Measurements from ENCODE around the gene ARHGEF4. TPM values are rescaled to one million over a fixed set of nuclear protein-coding genes. Genes with fewer than 3 reads are reported as not detected.
A peak's percentile ranks its signal among the peaks of the same experiment; 100 is the strongest.

Gene ARHGEF4
- total RNA-seq, 4 donors from 2014 or later = 23.7 to 51.5 (median 37.1) TPM

GRCh38 chr2:131037398-131038257, 200.9 kb downstream of the ARHGEF4 start:
- intact Hi-C loops (cut with DNase I) = no loop called here
- WGBS = 61% methylated on average over 4 of the region's 6 CpGs
- Histone ChIP-seq H3K27me3 (peaks cover 0 to 7% (median 0%) of the 10 kb centered on the region in 4 donors), H3K9me3 (no peaks in the 10 kb centered on the region), H3K4me1 (peaks cover 5 to 42% (median 28%) of the 10 kb centered on the region in 4 donors), H3K36me3 (peaks cover 0 to 31% (median 9%) of the 10 kb centered on the region in 4 donors), H3K4me3 (no peak overlapping the region), H3K27ac (replicated peaks in 1 of 4) (no peak overlapping the region)
- no peak for DNase-seq (ENCODE audit: extremely low spot score)
- TF ChIP-seq POLR2AphosphoS5 (IDR thresholded peaks at IDR 0.05) (no peak), POLR2A (IDR thresholded peaks at IDR 0.05; ENCODE audit: low read depth) (no peak), CTCF (IDR thresholded peaks at IDR 0.05) (no peak), EP300 (IDR thresholded peaks at IDR 0.05) (no peak)

- Histone ChIP-seq H3K27ac (replicated peaks in 1 of 4) (no peak overlapping the region), H3K4me1 (peaks cover 5 to 42% (median 28%) of the 10 kb centered on the region in 4 donors), H3K27me3 (peaks cover 0 to 7% (median 0%) of the 10 kb centered on the region in 4 donors), H3K9me3 (no peaks in the 10 kb centered on the region), H3K4me3 (no peak overlapping the region), H3K36me3 (peaks cover 0 to 36% (median 9%) of the 10 kb centered on the region in 4 donors)
- 95% methylated on average over 7 of the region's 17 CpGs for WGBS
- intact Hi-C loops (cut with DNase I) = no loop called here
- TF ChIP-seq POLR2A (IDR thresholded peaks at IDR 0.05; ENCODE audit: low read depth) (no peak), CTCF (IDR thresholded peaks at IDR 0.05) (no peak), POLR2AphosphoS5 (IDR thresholded peaks at IDR 0.05) (no peak), EP300 (IDR thresholded peaks at IDR 0.05) (no peak)
- no peak for DNase-seq (ENCODE audit: extremely low spot score)
Observed at GRCh38 chr2:131038258-131039100, 201.8 kb downstream of the ARHGEF4 start.

- intact Hi-C loops (cut with DNase I) = no loop called here
- 94% methylated on average over 6 of the region's 9 CpGs for WGBS
- no peak overlapping the region for H3K27ac ChIP-seq (replicated peaks in 1 of 4)
- H3K36me3 ChIP-seq = peaks cover 0 to 42% (median 9%) of the 10 kb centered on the region in 4 donors
- H3K4me1 ChIP-seq = peaks cover 5 to 37% (median 25%) of the 10 kb centered on the region in 4 donors
- no peak overlapping the region for H3K4me3 ChIP-seq
- TF ChIP-seq POLR2AphosphoS5 (IDR thresholded peaks at IDR 0.05) (no peak), EP300 (IDR thresholded peaks at IDR 0.05) (no peak), POLR2A (IDR thresholded peaks at IDR 0.05; ENCODE audit: low read depth) (no peak), CTCF (IDR thresholded peaks at IDR 0.05) (no peak)
- H3K9me3 ChIP-seq = no peaks in the 10 kb centered on the region
- H3K27me3 ChIP-seq = peaks cover 0 to 7% (median 0%) of the 10 kb centered on the region in 4 donors
- no peak for DNase-seq (ENCODE audit: extremely low spot score)
Observed at GRCh38 chr2:131039101-131039440, 202.4 kb downstream of the ARHGEF4 start.

GRCh38 chr2:131039535-131039907, 202.8 kb downstream of the ARHGEF4 start:
- no peak for DNase-seq (ENCODE audit: extremely low spot score)
- Histone ChIP-seq H3K4me3 (peak overlapping the region in 2 of 4 donors; percentile 10 to 14), H3K9me3 (no peaks in the 10 kb centered on the region), H3K4me1 (peaks cover 5 to 33% (median 20%) of the 10 kb centered on the region in 4 donors), H3K27me3 (peaks cover 0 to 7% (median 0%) of the 10 kb centered on the region in 4 donors), H3K36me3 (peaks cover 0 to 46% (median 11%) of the 10 kb centered on the region in 4 donors), H3K27ac (replicated peaks in 1 of 4) (no peak overlapping the region)
- TF ChIP-seq CTCF (IDR thresholded peaks at IDR 0.05) (no peak), POLR2AphosphoS5 (IDR thresholded peaks at IDR 0.05) (no peak), POLR2A (IDR thresholded peaks at IDR 0.05; ENCODE audit: low read depth) (no peak), EP300 (IDR thresholded peaks at IDR 0.05) (no peak)
- WGBS = 93% methylated on average over 6 of the region's 23 CpGs
- intact Hi-C loops (cut with DNase I) = no loop called here
